ENCODE data around the gene JADE3.

GRCh38 chrX:46898207-46898606 is 14.0 kb upstream of the JADE3 start:
- no peak for TF ChIP-seq POLR2A (IDR thresholded peaks at IDR 0.05)
- TF ChIP-seq CTCF (IDR thresholded peaks at IDR 0.05) = no peak
- no peak for TF ChIP-seq POLR2AphosphoS5 (IDR thresholded peaks at IDR 0.05)
- TF ChIP-seq EP300 (IDR thresholded peaks at IDR 0.05) = no peak

Measured in stomach (tissue), 4 donors.